HepG2 (cell line): ENCODE data around the gene MARK2. TPM values are rescaled to one million over a fixed set of nuclear protein-coding genes. Genes with fewer than 3 reads are reported as not detected.

Experiments
- ARID5B ChIP-seq: IDR thresholded peaks from 2 replicates; pipeline ENCODE4 v1.4.0; 2020; ENCODE audit warnings: mild to moderate bottlenecking, missing genetic modification reagents
- EED ChIP-seq: sonication (generic); formaldehyde crosslinking; IDR thresholded peaks from 2 replicates; pipeline ENCODE4 v1.5.0; 2020; ENCODE audit warnings: mild to moderate bottlenecking, missing genetic modification reagents
- GFI1 ChIP-seq: sonication (generic); formaldehyde crosslinking; IDR thresholded peaks from 2 replicates; pipeline ENCODE4 v1.5.0; 2020; ENCODE audit warnings: missing genetic modification reagents, mild to moderate bottlenecking, borderline replicate concordance
- HIC2 ChIP-seq: sonication (generic); formaldehyde crosslinking; IDR thresholded peaks from 2 replicates; pipeline ENCODE4 v1.9.0; 2022; ENCODE audit warnings: low read depth, missing genetic modification reagents
- ISL2 ChIP-seq: sonication (generic); formaldehyde crosslinking; IDR thresholded peaks from 2 replicates; pipeline ENCODE4 v1.5.0; 2020; ENCODE audit warnings: missing genetic modification reagents
- KDM4B ChIP-seq: sonication (generic); formaldehyde crosslinking; IDR thresholded peaks from 2 replicates; pipeline ENCODE4 v1.4.0; 2020; ENCODE audit warnings: missing genetic modification reagents
- KDM5B ChIP-seq: sonication (generic); formaldehyde crosslinking; IDR thresholded peaks from 2 replicates; pipeline ENCODE4 v1.4.0; 2020; ENCODE audit warnings: missing genetic modification reagents, mild to moderate bottlenecking, borderline replicate concordance
- KLF12 ChIP-seq: sonication (generic); formaldehyde crosslinking; IDR thresholded peaks from 2 replicates; pipeline ENCODE4 v1.4.0; 2020; ENCODE audit warnings: missing genetic modification reagents, borderline replicate concordance
- MXI1 ChIP-seq: IDR thresholded peaks from 3 replicates; pipeline ENCODE4 v1.6.1; 2012; ENCODE audit warnings: low read depth, low read length, inconsistent platforms, borderline replicate concordance
- NONO ChIP-seq, 2 experiments: fragments of 450-650 bp in 1 of 2; sonication (generic) in 1 of 2; formaldehyde crosslinking in 1 of 2; IDR thresholded peaks in 1 of 2; conservative IDR thresholded peaks in 1 of 2; 2 replicates each; pipeline versions ENCODE4 v1.6.1 to v1.8.0; 2017 to 2022; ENCODE audit warnings: mild to moderate bottlenecking in 1 of 2, missing genetic modification reagents in 1 of 2, moderate library complexity in 1 of 2
- POLR2AphosphoS5 ChIP-seq: IDR thresholded peaks from 2 replicates; pipeline ENCODE4 v1.6.1; 2012; ENCODE audit warnings: low read depth, low read length
- RXRB ChIP-seq: IDR thresholded peaks from 2 replicates; pipeline ENCODE4 v1.6.1; 2016; ENCODE audit warnings: borderline replicate concordance, missing genetic modification reagents, missing compliant biosample characterization
- SALL2 ChIP-seq: sonication (generic); formaldehyde crosslinking; IDR thresholded peaks from 2 replicates; pipeline ENCODE4 v1.8.1; 2023; ENCODE audit warnings: mild to moderate bottlenecking, missing genetic modification reagents, inconsistent platforms
- SOX5 ChIP-seq: IDR thresholded peaks from 2 replicates; pipeline ENCODE4 v1.6.1; 2016; ENCODE audit warnings: borderline replicate concordance
- SRF ChIP-seq: IDR thresholded peaks from 2 replicates; pipeline ENCODE4 v1.6.1; 2011; ENCODE audit warnings: mild to moderate bottlenecking, low read depth, low read length, moderate library complexity
- TFE3 ChIP-seq: IDR thresholded peaks from 2 replicates; pipeline ENCODE4 v1.6.1; 2016
- ZFP36L1 ChIP-seq: sonication (generic); formaldehyde crosslinking; IDR thresholded peaks from 2 replicates; pipeline ENCODE4 v1.8.0; 2022; ENCODE audit warnings: mild to moderate bottlenecking, missing genetic modification reagents, moderate library complexity
- ZMYM4 ChIP-seq: sonication (generic); formaldehyde crosslinking; IDR thresholded peaks from 2 replicates; pipeline ENCODE4 v1.8.1; 2023; ENCODE audit warnings: mild to moderate bottlenecking, missing genetic modification reagents
- ZNF256 ChIP-seq: sonication (generic); formaldehyde crosslinking; conservative IDR thresholded peaks from 2 replicates; pipeline ENCODE4 v1.4.0; 2020; ENCODE audit warnings: missing genetic modification reagents
- ZNF263 ChIP-seq: sonication (generic); formaldehyde crosslinking; IDR thresholded peaks from 2 replicates; pipeline ENCODE4 v1.4.0; 2020; ENCODE audit warnings: missing genetic modification reagents
- ZNF530 ChIP-seq: sonication (generic); formaldehyde crosslinking; IDR thresholded peaks from 2 replicates; pipeline ENCODE4 v1.5.0; 2020; ENCODE audit warnings: low read depth, mild to moderate bottlenecking, missing genetic modification reagents
- ZNF709 ChIP-seq: sonication (generic); formaldehyde crosslinking; IDR thresholded peaks from 2 replicates; pipeline ENCODE4 v1.5.0; 2020; ENCODE audit warnings: mild to moderate bottlenecking, missing genetic modification reagents
- ZNF75D ChIP-seq: sonication (generic); formaldehyde crosslinking; IDR thresholded peaks from 2 replicates; pipeline ENCODE4 v1.8.1; 2023; ENCODE audit warnings: missing genetic modification reagents, mild to moderate bottlenecking, borderline replicate concordance
- ZSCAN12 ChIP-seq: sonication (generic); formaldehyde crosslinking; IDR thresholded peaks from 2 replicates; pipeline ENCODE4 v1.9.0; 2021; ENCODE audit warnings: mild to moderate bottlenecking, missing genetic modification reagents
- polyA plus RNA-seq, 8 experiments: library from polyadenylated mRNA; depleted of rRNA in 3 of 8; stranded (reverse) in 7 of 8; unstranded in 1 of 8; fragments of >200 nt; fragmentation: Illumina TruSeq in 4 of 8; extraction: Trizol in 4 of 8; gene quantifications; 2 replicates each; pipeline versions ENCODE4 v1.2.1 to v1.2.3, GENCODE V29; 2011 to 2016; ENCODE audit warnings: low read depth in 4 of 8, missing spikeins in 1 of 8, mixed read lengths in 1 of 8; ENCODE audit not compliant: insufficient read depth in 1 of 8
- total RNA-seq, 5 experiments: library from RNA; depleted of rRNA; stranded (reverse); fragments of >200 nt; fragmentation: Illumina TruSeq; extraction: Trizol; gene quantifications; 2 replicates each; pipeline ENCODE4 v1.2.3, GENCODE V29; 2016; ENCODE audit warnings: low read depth in 1 of 5

Gene MARK2
- total and polyA plus RNA-seq, 2 of the 13 experiments (the other 11 are each of a cell fraction or from before 2014, with no cell fraction given), result 13.5 to 13.9 TPM

- TF ChIP-seq ARID5B (CRISPR knock-in tag), result peak; percentile 32; the same call in 1 of the 2 replicates
- TF ChIP-seq KDM5B (CRISPR knock-in tag), result 0 out of 2 replicates have a peak, but pooled peaks have one; percentile 11
- 0 out of 2 replicates have a peak, but pooled peaks have one; percentile 20 for TF ChIP-seq ISL2 (CRISPR knock-in tag)
- TF ChIP-seq SALL2 (CRISPR knock-in tag), result peak; percentile 40; the same call in 1 of the 2 replicates
- 0 out of 2 replicates have a peak, but pooled peaks have one; percentile 24 for TF ChIP-seq ZMYM4 (CRISPR knock-in tag)
- peak; percentile 46; the same call in 1 of the 2 replicates for TF ChIP-seq POLR2AphosphoS5
- TF ChIP-seq EED, result no peak
- 0 out of 2 replicates have a peak, but pooled peaks have one; percentile 32 for TF ChIP-seq HIC2 (CRISPR knock-in tag)
- 0 out of 2 replicates have a peak, but pooled peaks have one; percentile 33 for TF ChIP-seq ZNF256 (CRISPR knock-in tag)
- TF ChIP-seq MXI1, result peak; percentile 5; the same call in 1 of the 3 replicates
- TF ChIP-seq KDM4B (CRISPR knock-in tag), result no peak
- TF ChIP-seq ZNF263 (CRISPR knock-in tag), result no peak
- no peak for TF ChIP-seq ZFP36L1
- TF ChIP-seq ZNF530 (CRISPR knock-in tag), result no peak
- TF ChIP-seq SOX5 (CRISPR knock-in tag), result peak; percentile 14; the same call in 1 of the 2 replicates
- peak; percentile 76 for TF ChIP-seq SRF
- TF ChIP-seq ZNF709 (CRISPR knock-in tag), result 0 out of 2 replicates have a peak, but pooled peaks have one; percentile 49
- TF ChIP-seq TFE3 (CRISPR knock-in tag), result no peak
- no peak for TF ChIP-seq ZNF75D (CRISPR knock-in tag)
- TF ChIP-seq RXRB, result 0 out of 2 replicates have a peak, but pooled peaks have one; percentile 11
- TF ChIP-seq KLF12 (CRISPR knock-in tag), result peak; percentile 53; the same call in 1 of the 2 replicates
- TF ChIP-seq ZSCAN12 (CRISPR knock-in tag), result no peak
- TF ChIP-seq GFI1 (CRISPR knock-in tag), result no peak
- no peak for TF ChIP-seq NONO (IDR thresholded peaks at IDR 0.05)
- no peak for TF ChIP-seq NONO (CRISPR knock-in tag; conservative IDR thresholded peaks at IDR 0.05)
Observed at GRCh38 chr11:63813035-63813562, 25.8 kb upstream of the MARK2 start, which contains the start of gene SPINDOC (continued).
